A549 treated with Mapracorat at 1 μM for 4 hours (cell line): ENCODE results near the gene TCAF1. TPM values are rescaled to one million over a fixed set of nuclear protein-coding genes. Genes with fewer than 3 reads are reported as not detected.

Source experiments
- total RNA-seq: library from RNA; stranded (reverse); fragments of 200-300 nt; extraction: Qiagen RNA extraction; gene quantifications from 5 replicates; pipeline ENCODE4 v1.2.3, GENCODE V29; 2022

The TCAF1 gene, protein sequence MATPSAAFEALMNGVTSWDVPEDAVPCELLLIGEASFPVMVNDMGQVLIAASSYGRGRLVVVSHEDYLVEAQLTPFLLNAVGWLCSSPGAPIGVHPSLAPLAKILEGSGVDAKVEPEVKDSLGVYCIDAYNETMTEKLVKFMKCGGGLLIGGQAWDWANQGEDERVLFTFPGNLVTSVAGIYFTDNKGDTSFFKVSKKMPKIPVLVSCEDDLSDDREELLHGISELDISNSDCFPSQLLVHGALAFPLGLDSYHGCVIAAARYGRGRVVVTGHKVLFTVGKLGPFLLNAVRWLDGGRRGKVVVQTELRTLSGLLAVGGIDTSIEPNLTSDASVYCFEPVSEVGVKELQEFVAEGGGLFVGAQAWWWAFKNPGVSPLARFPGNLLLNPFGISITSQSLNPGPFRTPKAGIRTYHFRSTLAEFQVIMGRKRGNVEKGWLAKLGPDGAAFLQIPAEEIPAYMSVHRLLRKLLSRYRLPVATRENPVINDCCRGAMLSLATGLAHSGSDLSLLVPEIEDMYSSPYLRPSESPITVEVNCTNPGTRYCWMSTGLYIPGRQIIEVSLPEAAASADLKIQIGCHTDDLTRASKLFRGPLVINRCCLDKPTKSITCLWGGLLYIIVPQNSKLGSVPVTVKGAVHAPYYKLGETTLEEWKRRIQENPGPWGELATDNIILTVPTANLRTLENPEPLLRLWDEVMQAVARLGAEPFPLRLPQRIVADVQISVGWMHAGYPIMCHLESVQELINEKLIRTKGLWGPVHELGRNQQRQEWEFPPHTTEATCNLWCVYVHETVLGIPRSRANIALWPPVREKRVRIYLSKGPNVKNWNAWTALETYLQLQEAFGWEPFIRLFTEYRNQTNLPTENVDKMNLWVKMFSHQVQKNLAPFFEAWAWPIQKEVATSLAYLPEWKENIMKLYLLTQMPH
- 13.1 to 19.9 TPM (median 18.0 TPM) in 5 replicates for total RNA-seq

DNA sequence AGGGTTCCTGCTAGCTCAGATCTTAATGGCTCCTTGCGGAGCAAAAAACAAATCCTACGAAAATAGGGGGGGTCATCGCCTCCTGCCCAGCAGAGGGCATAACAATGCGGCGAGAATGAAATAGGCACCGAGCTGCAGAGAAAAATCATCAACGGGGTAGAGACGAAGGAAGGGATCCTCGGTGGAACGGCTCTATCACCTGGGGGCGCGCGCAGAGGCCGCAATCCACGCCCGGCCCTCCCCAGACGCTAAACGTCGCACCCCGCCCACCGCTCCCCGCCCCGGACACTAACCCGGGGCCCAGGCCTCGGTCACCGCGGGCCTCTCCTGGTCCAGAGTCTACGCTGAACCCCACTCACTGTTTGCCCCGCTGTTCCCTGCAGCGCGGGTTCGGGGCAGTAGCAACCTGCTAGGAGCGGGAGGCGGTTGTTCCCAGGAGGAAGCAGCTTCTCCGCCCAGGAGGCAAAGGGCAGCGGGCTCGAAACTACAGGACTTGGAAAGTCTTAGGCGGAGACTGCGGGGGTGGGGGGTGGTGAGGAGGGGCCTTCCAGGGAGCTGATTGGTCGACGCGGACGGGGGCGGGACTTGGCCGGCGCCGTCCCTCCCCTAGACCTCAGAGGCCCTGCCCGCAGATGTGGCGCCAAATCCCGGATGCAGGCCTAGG is at the start of gene TCAF1:
TCAF1 (minus strand) TSS at position 509 of the 664 bp plus-strand sequence. CDS start 25,568 bp downstream, outside the sequence.

DNA sequence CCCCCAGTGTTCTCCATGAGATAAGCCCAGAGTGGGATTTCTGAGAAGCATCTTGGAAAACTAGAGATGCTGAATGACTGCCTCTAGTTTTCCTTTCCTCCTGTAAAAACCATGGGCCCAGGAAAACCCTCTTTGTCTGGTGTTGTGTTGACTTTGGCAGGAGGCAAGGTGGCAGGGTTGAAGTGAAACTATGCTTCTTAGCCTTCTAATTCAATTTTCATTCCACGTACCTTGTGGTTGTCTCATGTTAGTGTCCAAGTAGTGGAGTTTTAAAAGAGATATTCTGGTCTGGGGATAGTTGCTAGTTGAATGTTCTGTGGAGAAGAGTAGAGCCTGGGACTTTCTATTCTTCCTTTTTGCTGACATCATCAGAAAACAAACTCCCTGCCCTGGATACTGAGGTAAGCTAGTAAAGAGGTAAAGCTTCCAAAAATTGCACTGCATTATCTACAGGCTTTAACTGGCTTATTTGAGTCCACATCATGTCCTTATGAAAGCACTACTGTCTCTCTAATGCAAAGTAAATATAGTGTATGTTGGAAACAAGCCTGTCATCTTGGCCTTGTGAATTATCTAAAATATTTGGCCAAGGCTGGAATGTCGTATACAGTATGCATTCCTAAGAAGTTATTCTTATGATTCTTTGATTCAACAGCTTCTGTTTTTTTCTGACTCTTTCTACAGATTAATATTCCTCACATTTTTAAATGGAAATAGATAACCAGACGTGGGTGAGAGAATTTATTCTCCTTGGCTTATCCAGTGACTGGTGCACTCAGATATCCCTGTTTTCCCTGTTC is 32.8 kb upstream of the TCAF1 start, which contains the start of gene OR2F2:
OR2F2 (plus strand) TSS at position 708 of the 800 bp plus-strand sequence; CDS start at position 708, 0 bp downstream.

Other genes starting within 250 kb of the TCAF1 start
- 0.05 to 0.07 TPM in 2 of 5 replicates, not detected in the others for gene CTAGE6, start 144.5 kb downstream of the TCAF1 start, total RNA-seq
- not detected in 5 replicates for gene OR2F2, start 33.1 kb upstream of the TCAF1 start, total RNA-seq
- gene OR2F1, start 52.7 kb upstream of the TCAF1 start, total RNA-seq: not detected in 5 replicates
- gene OR6B1, start 98.1 kb upstream of the TCAF1 start, total RNA-seq: not detected in 5 replicates
- gene OR2A5, start 146.8 kb upstream of the TCAF1 start, total RNA-seq: not detected in 5 replicates
- not detected in 5 replicates for gene OR2A25, start 167.6 kb upstream of the TCAF1 start, total RNA-seq
- not detected in 5 replicates for gene OR2A12, start 184.1 kb upstream of the TCAF1 start, total RNA-seq
- not detected in 5 replicates for gene OR2A2, start 207.4 kb upstream of the TCAF1 start, total RNA-seq
- not detected in 5 replicates for gene OR2A14, start 221.0 kb upstream of the TCAF1 start, total RNA-seq